HepG2 (cell line): ENCODE results near the gene UGGT1. TPM values are rescaled to one million over a fixed set of nuclear protein-coding genes. Genes with fewer than 3 reads are reported as not detected.

ENCODE experiments used
- DNMT3B ChIP-seq: conservative IDR thresholded peaks from 2 replicates; pipeline ENCODE4 v1.6.1; 2016; ENCODE audit warnings: missing biosample characterization, control low read depth
- DR1 ChIP-seq: sonication (generic); formaldehyde crosslinking; IDR thresholded peaks from 2 replicates; pipeline ENCODE4 v1.8.0; 2021; ENCODE audit warnings: mild to moderate bottlenecking, missing genetic modification reagents, inconsistent platforms
- EEA1 ChIP-seq: sonication (generic); formaldehyde crosslinking; IDR thresholded peaks from 2 replicates; pipeline ENCODE4 v1.5.1; 2020; ENCODE audit warnings: mild to moderate bottlenecking, missing genetic modification reagents, borderline replicate concordance
- ETV5 ChIP-seq: IDR thresholded peaks from 2 replicates; pipeline ENCODE4 v1.6.1; 2018; ENCODE audit warnings: missing biosample characterization, missing genetic modification reagents, inconsistent platforms, borderline replicate concordance
- HNRNPUL1 ChIP-seq: fragments of 200-400 bp; formaldehyde crosslinking; IDR thresholded peaks from 2 replicates; pipeline ENCODE4 v1.6.1; 2017; ENCODE audit warnings: low read depth, mild to moderate bottlenecking, low read length, moderate library complexity
- HOXA9 ChIP-seq: sonication (generic); formaldehyde crosslinking; IDR thresholded peaks from 2 replicates; pipeline ENCODE4 v1.8.1; 2022; ENCODE audit warnings: missing genetic modification reagents, mild to moderate bottlenecking, moderate library complexity, borderline replicate concordance
- RCOR2 ChIP-seq: IDR thresholded peaks from 2 replicates; pipeline ENCODE4 v1.6.1; 2016; ENCODE audit warnings: missing biosample characterization, missing genetic modification reagents
- SMARCE1 ChIP-seq: fragments of 450-650 bp; IDR thresholded peaks from 2 replicates; pipeline ENCODE4 v1.6.1; 2017; ENCODE audit warnings: borderline replicate concordance
- ZBTB25 ChIP-seq: IDR thresholded peaks from 2 replicates; pipeline ENCODE4 v1.6.1; 2018; ENCODE audit warnings: missing genetic modification reagents
- ZC3H4 ChIP-seq: sonication (generic); formaldehyde crosslinking; IDR thresholded peaks from 2 replicates; pipeline ENCODE4 v1.4.0; 2020; ENCODE audit warnings: missing genetic modification reagents, borderline replicate concordance
- ZFP36 ChIP-seq: fragments of 150-350 bp; IDR thresholded peaks from 2 replicates; pipeline ENCODE4 v1.6.1; 2018; ENCODE audit warnings: borderline replicate concordance, low read length, low read depth; ENCODE audit not compliant: partially characterized antibody
- ZFP82 ChIP-seq: sonication (generic); formaldehyde crosslinking; IDR thresholded peaks from 2 replicates; pipeline ENCODE4 v1.5.1; 2020; ENCODE audit warnings: mild to moderate bottlenecking, missing genetic modification reagents, borderline replicate concordance
- ZNF10 ChIP-seq: sonication (generic); formaldehyde crosslinking; IDR thresholded peaks from 2 replicates; pipeline ENCODE4 v1.4.0; 2020; ENCODE audit warnings: mild to moderate bottlenecking, low read depth, missing genetic modification reagents, borderline replicate concordance
- ZNF224 ChIP-seq: sonication (generic); formaldehyde crosslinking; IDR thresholded peaks from 2 replicates; pipeline ENCODE4 v1.5.0; 2020; ENCODE audit warnings: mild to moderate bottlenecking, missing genetic modification reagents
- ZNF276 ChIP-seq: sonication (generic); formaldehyde crosslinking; IDR thresholded peaks from 2 replicates; pipeline ENCODE4 v1.4.0; 2020; ENCODE audit warnings: mild to moderate bottlenecking, low read depth, missing genetic modification reagents
- ZNF317 ChIP-seq: sonication (generic); formaldehyde crosslinking; IDR thresholded peaks from 2 replicates; pipeline ENCODE4 v1.5.0; 2020; ENCODE audit warnings: mild to moderate bottlenecking, missing genetic modification reagents
- ZNF331 ChIP-seq: sonication (generic); formaldehyde crosslinking; IDR thresholded peaks from 2 replicates; pipeline ENCODE4 v1.4.0; 2020; ENCODE audit warnings: missing genetic modification reagents
- ZNF33B ChIP-seq: sonication (generic); formaldehyde crosslinking; IDR thresholded peaks from 2 replicates; pipeline ENCODE4 v1.5.1; 2020; ENCODE audit warnings: mild to moderate bottlenecking, missing genetic modification reagents
- ZNF512 ChIP-seq: sonication (generic); formaldehyde crosslinking; IDR thresholded peaks from 2 replicates; pipeline ENCODE4 v1.4.0; 2020; ENCODE audit warnings: mild to moderate bottlenecking, missing genetic modification reagents
- ZNF580 ChIP-seq: IDR thresholded peaks from 2 replicates; pipeline ENCODE4 v1.6.1; 2016; ENCODE audit warnings: low read depth, borderline replicate concordance
- ZNF652 ChIP-seq: IDR thresholded peaks from 2 replicates; pipeline ENCODE4 v1.6.1; 2016; ENCODE audit warnings: low read depth, borderline replicate concordance
- ZNF746 ChIP-seq: sonication (generic); formaldehyde crosslinking; IDR thresholded peaks from 2 replicates; pipeline ENCODE4 v1.8.0; 2022; ENCODE audit warnings: mild to moderate bottlenecking, missing genetic modification reagents
- ZNF83 ChIP-seq: sonication (generic); formaldehyde crosslinking; IDR thresholded peaks from 2 replicates; pipeline ENCODE4 v1.4.0; 2020; ENCODE audit warnings: missing genetic modification reagents, mild to moderate bottlenecking, borderline replicate concordance
- polyA plus RNA-seq, 8 experiments: library from polyadenylated mRNA; depleted of rRNA in 3 of 8; stranded (reverse) in 7 of 8; unstranded in 1 of 8; fragments of >200 nt; fragmentation: Illumina TruSeq in 4 of 8; extraction: Trizol in 4 of 8; gene quantifications; 2 replicates each; pipeline versions ENCODE4 v1.2.1 to v1.2.3, GENCODE V29; 2011 to 2016; ENCODE audit warnings: low read depth in 4 of 8, missing spikeins in 1 of 8, mixed read lengths in 1 of 8; ENCODE audit not compliant: insufficient read depth in 1 of 8
- total RNA-seq, 5 experiments: library from RNA; depleted of rRNA; stranded (reverse); fragments of >200 nt; fragmentation: Illumina TruSeq; extraction: Trizol; gene quantifications; 2 replicates each; pipeline ENCODE4 v1.2.3, GENCODE V29; 2016; ENCODE audit warnings: low read depth in 1 of 5

The UGGT1 gene
- total and polyA plus RNA-seq, 2 of the 13 experiments (the other 11 are each of a cell fraction or from before 2014, with no cell fraction given) = 35.8 to 83.2 TPM

- peak; percentile 61 for TF ChIP-seq ZBTB25
- no peak for TF ChIP-seq ZNF652 (CRISPR knock-in tag)
- TF ChIP-seq HOXA9 (CRISPR knock-in tag) = peak; percentile 59
- TF ChIP-seq ZNF224 (CRISPR knock-in tag) = peak; percentile 91; the same call in 1 of the 2 replicates
- TF ChIP-seq SMARCE1 = no peak
- peak; percentile 89 for TF ChIP-seq ZNF317
- no peak for TF ChIP-seq ZNF10 (CRISPR knock-in tag)
- TF ChIP-seq DNMT3B (CRISPR knock-in tag) = 0 out of 2 replicates have a peak, but pooled peaks have one; percentile 25
- TF ChIP-seq ZNF83 (CRISPR knock-in tag) = 0 out of 2 replicates have a peak, but pooled peaks have one; percentile 19
- TF ChIP-seq DR1 = peak; percentile 43; the same call in 1 of the 2 replicates
- no peak for TF ChIP-seq RCOR2
- TF ChIP-seq ZNF580 (CRISPR knock-in tag) = peak; percentile 89; the same call in 1 of the 2 replicates
- TF ChIP-seq ZNF33B (CRISPR knock-in tag) = peak; percentile 89
- peak; percentile 32; the same call in 1 of the 2 replicates for TF ChIP-seq ETV5 (CRISPR knock-in tag)
- TF ChIP-seq HNRNPUL1 = no peak
- peak; percentile 81; the same call in 1 of the 2 replicates for TF ChIP-seq ZNF512 (CRISPR knock-in tag)
- TF ChIP-seq ZNF746 (CRISPR knock-in tag) = no peak; the same call in 1 of the 2 replicates
- TF ChIP-seq EEA1 = 0 out of 2 replicates have a peak, but pooled peaks have one; percentile 52
- TF ChIP-seq ZNF276 (CRISPR knock-in tag) = peak; percentile 66; the same call in 1 of the 2 replicates
- TF ChIP-seq ZFP36 = no peak
- 0 out of 2 replicates have a peak, but pooled peaks have one; percentile 76 for TF ChIP-seq ZFP82 (CRISPR knock-in tag)
- TF ChIP-seq ZNF331 (CRISPR knock-in tag) = peak; percentile 75; the same call in 1 of the 2 replicates
- no peak for TF ChIP-seq ZC3H4 (CRISPR knock-in tag)
These were observed 142.2 kb downstream of the UGGT1 start (continued) for GRCh38 chr2:128232965-128233789.
